HG02678 (cell line): Measurements from ENCODE around the gene SCMH1.

ENCODE experiments used
- ATAC-seq: cut with Tn5 transposase; IDR thresholded peaks from one replicate; pipeline ENCODE4 v1.9.1; 2021; ENCODE audit warnings: mild to moderate bottlenecking, moderate library complexity; ENCODE audit not compliant: unreplicated experiment

SCMH1 gene

GRCh38 chr1:41241749-41242341, at the start of gene SCMH1:
SCMH1 (minus strand) TSS chr1:41242306; CDS start chr1:41186133, 56,173 bp downstream.
- peak; percentile 44 for ATAC-seq

- ATAC-seq, result no peak
Measured at GRCh38 chr1:41291195-41291594, 49.1 kb upstream of the SCMH1 start.

- no peak for ATAC-seq
Measured at GRCh38 chr1:41289196-41289595, 47.1 kb upstream of the SCMH1 start.

- no peak for ATAC-seq
Measured at GRCh38 chr1:41286992-41287391, 44.9 kb upstream of the SCMH1 start.

- ATAC-seq, result no peak
Measured at GRCh38 chr1:41286486-41286885, 44.4 kb upstream of the SCMH1 start.

- no peak for ATAC-seq
Measured at GRCh38 chr1:41285818-41286217, 43.7 kb upstream of the SCMH1 start.

GRCh38 chr1:41284121-41284520, 42.0 kb upstream of the SCMH1 start:
- ATAC-seq, result no peak

GRCh38 chr1:41282679-41283317, 40.7 kb upstream of the SCMH1 start:
- ATAC-seq, result no peak

- ATAC-seq, result no peak
Measured at GRCh38 chr1:41281334-41281733, 39.2 kb upstream of the SCMH1 start.

- ATAC-seq, result no peak
Measured at GRCh38 chr1:41280202-41281032, 38.3 kb upstream of the SCMH1 start.

- ATAC-seq, result no peak
Measured at GRCh38 chr1:41278076-41278475, 36.0 kb upstream of the SCMH1 start.

GRCh38 chr1:41277371-41277975, 35.4 kb upstream of the SCMH1 start:
- ATAC-seq, result no peak

- ATAC-seq, result no peak
Measured at GRCh38 chr1:41275831-41276230, 33.7 kb upstream of the SCMH1 start.

GRCh38 chr1:41274752-41275545, 32.8 kb upstream of the SCMH1 start:
- no peak for ATAC-seq

- ATAC-seq, result no peak
Measured at GRCh38 chr1:41272601-41273000, 30.5 kb upstream of the SCMH1 start.

GRCh38 chr1:41268154-41268770, 26.2 kb upstream of the SCMH1 start:
- no peak for ATAC-seq

- no peak for ATAC-seq
Measured at GRCh38 chr1:41261926-41262618, 20.0 kb upstream of the SCMH1 start.

- ATAC-seq, result no peak
Measured at GRCh38 chr1:41260768-41261167, 18.7 kb upstream of the SCMH1 start.

- ATAC-seq, result no peak
Measured at GRCh38 chr1:41259221-41259620, 17.1 kb upstream of the SCMH1 start.

GRCh38 chr1:41255978-41256377, 13.9 kb upstream of the SCMH1 start:
- no peak for ATAC-seq
